ENCODE measurements around the gene HGFAC. TPM values are rescaled to one million over a fixed set of nuclear protein-coding genes. Genes with fewer than 3 reads are reported as not detected.
"Not testable (repeated sequence)": the region's sequence is repeated elsewhere in the genome, so short reads cannot be mapped to it uniquely, and the experiment has no call there.

HGFAC gene
- total RNA-seq, 1 donor from 2014 or later: 0.35 TPM

GRCh38 chr4:3407930-3408792, 33.6 kb upstream of the HGFAC start:
- H3K36me3 Mint-ChIP-seq (ENCODE audit: low read depth): peaks cover 4% of the 10 kb centered on the region
- peaks cover 11% of the 10 kb centered on the region for H3K4me1 Mint-ChIP-seq (ENCODE audit: low read depth)
- DNase-seq (ENCODE audit: low spot score): peak; percentile 69
- H3K9me3 Mint-ChIP-seq (ENCODE audit: low read depth): peaks cover 8% of the 10 kb centered on the region
- TF ChIP-seq CTCF (IDR thresholded peaks at IDR 0.05): no peak
- H3K4me3 Mint-ChIP-seq (ENCODE audit: unreplicated experiment): no peak overlapping the region
- H3K27ac Mint-ChIP-seq (ENCODE audit: unreplicated experiment): no peak overlapping the region
- no peaks in the 10 kb centered on the region for H3K27me3 Mint-ChIP-seq (ENCODE audit: low read depth)

GRCh38 chr4:3408793-3409330, 32.9 kb upstream of the HGFAC start:
- peaks cover 8% of the 10 kb centered on the region for H3K9me3 Mint-ChIP-seq (ENCODE audit: low read depth)
- H3K27ac Mint-ChIP-seq (ENCODE audit: unreplicated experiment): no peak overlapping the region
- no peak for TF ChIP-seq CTCF (IDR thresholded peaks at IDR 0.05)
- peaks cover 4% of the 10 kb centered on the region for H3K36me3 Mint-ChIP-seq (ENCODE audit: low read depth)
- no peaks in the 10 kb centered on the region for H3K27me3 Mint-ChIP-seq (ENCODE audit: low read depth)
- H3K4me1 Mint-ChIP-seq (ENCODE audit: low read depth): peaks cover 9% of the 10 kb centered on the region
- H3K4me3 Mint-ChIP-seq (ENCODE audit: unreplicated experiment): no peak overlapping the region
- DNase-seq (ENCODE audit: low spot score): peak; percentile 49

- Mint-ChIP-seq H3K27ac (ENCODE audit: unreplicated experiment) (no peak overlapping the region), H3K36me3 (ENCODE audit: low read depth) (peaks cover 3% of the 10 kb centered on the region), H3K4me1 (ENCODE audit: low read depth) (peaks cover 9% of the 10 kb centered on the region), H3K4me3 (ENCODE audit: unreplicated experiment) (no peak overlapping the region), H3K27me3 (ENCODE audit: low read depth) (no peaks in the 10 kb centered on the region), H3K9me3 (ENCODE audit: low read depth) (peaks cover 3% of the 10 kb centered on the region)
- peak; percentile 87 for DNase-seq (ENCODE audit: low spot score)
- no peak for TF ChIP-seq CTCF (IDR thresholded peaks at IDR 0.05)
These were observed 32.1 kb upstream of the HGFAC start for GRCh38 chr4:3409571-3410091.

GRCh38 chr4:3410401-3411135, 31.2 kb upstream of the HGFAC start:
- no peak overlapping the region for H3K27ac Mint-ChIP-seq (ENCODE audit: unreplicated experiment)
- no peak overlapping the region for H3K4me3 Mint-ChIP-seq (ENCODE audit: unreplicated experiment)
- peaks cover 4% of the 10 kb centered on the region for H3K36me3 Mint-ChIP-seq (ENCODE audit: low read depth)
- no peaks in the 10 kb centered on the region for H3K27me3 Mint-ChIP-seq (ENCODE audit: low read depth)
- H3K9me3 Mint-ChIP-seq (ENCODE audit: low read depth): no peaks in the 10 kb centered on the region
- H3K4me1 Mint-ChIP-seq (ENCODE audit: low read depth): peaks cover 1% of the 10 kb centered on the region
- no peak for TF ChIP-seq CTCF (IDR thresholded peaks at IDR 0.05)
- DNase-seq (ENCODE audit: low spot score): peak; percentile 73

- not testable (repeated sequence) for H3K27ac Mint-ChIP-seq (ENCODE audit: unreplicated experiment); H3K36me3 Mint-ChIP-seq (ENCODE audit: low read depth); H3K27me3 Mint-ChIP-seq (ENCODE audit: low read depth); H3K9me3 Mint-ChIP-seq (ENCODE audit: low read depth); H3K4me1 Mint-ChIP-seq (ENCODE audit: low read depth); H3K4me3 Mint-ChIP-seq (ENCODE audit: unreplicated experiment)
- DNase-seq (ENCODE audit: low spot score): peak; percentile 15
These were observed 30.6 kb upstream of the HGFAC start for GRCh38 chr4:3411190-3411589.
